HepG2 (cell line): ENCODE measurements around the gene RALY. TPM values are rescaled to one million over a fixed set of nuclear protein-coding genes. Genes with fewer than 3 reads are reported as not detected.

ENCODE experiments used
- ATAC-seq: fragments of 200-7000 bp; cut with Tn5 transposase; 3 replicates; pipeline ENCODE4 v1.9.1; 2020; ENCODE audit warnings: mild to moderate bottlenecking, moderate library complexity
- BruUV-seq: library from RNA; stranded (reverse); fragments of 400-500 nt; replicated peaks from 2 replicates; lab custom pipeline; 2021; lab: Mats Ljungman, UMichigan
- CTCF ChIA-PET: fragments of 300-600 bp; formaldehyde crosslinking; extraction: SDS; loops from one replicate; lab custom pipeline; 2021; ENCODE audit warnings: low total read pairs, inconsistent platforms, low intra/inter-chr PET ratio; lab: Yijun Ruan, JAX
- POLR2A ChIA-PET: fragments of 350-600 bp; sonication (Branson Sonifier 250); formaldehyde crosslinking; loops from one replicate; lab custom pipeline; 2020; ENCODE audit warnings: antibody characterized with exemption, inconsistent platforms; lab: Yijun Ruan, JAX
- DNase-seq: peaks from one replicate; pipeline ENCODE4 v3.0.0-alpha.2; 2015; ENCODE audit warnings: low spot score
- FAIRE-seq: peaks from 3 replicates; lab custom pipeline; 2011; peaks lifted over from hg19 to GRCh38; lab: Jason Lieb, UNC
- H2AFZ ChIP-seq: one replicate; pipeline ENCODE4 v1.6.1; 2011; ENCODE audit warnings: low read length, inconsistent platforms
- H3K27ac ChIP-seq: fragments of 300-600 bp; 3 replicates; pipeline ENCODE4 v1.8.0; 2011; ENCODE audit warnings: mixed run types, mild to moderate bottlenecking, mixed read lengths, low read length, inconsistent platforms; ENCODE audit not compliant: insufficient read depth; ENCODE audit errors: extremely low read length
- H3K27me3 ChIP-seq, 2 experiments: fragments of 200-600 bp in 1 of 2; 2 replicates in 1 of 2; 3 replicates in 1 of 2; pipeline versions ENCODE4 v1.6.0 to v1.8.0; 2011; ENCODE audit warnings: low read length in 2 of 2, mild to moderate bottlenecking in 2 of 2, moderate library complexity in 2 of 2, inconsistent platforms in 1 of 2; ENCODE audit not compliant: insufficient read depth in 2 of 2, control insufficient read depth in 1 of 2
- H3K36me3 ChIP-seq, 2 experiments: fragments of 200-600 bp in 1 of 2; replicated peaks in 1 of 2; 2 replicates in 1 of 2; 3 replicates in 1 of 2; pipeline versions ENCODE4 v1.5.1 to v1.8.0; 2011; ENCODE audit warnings: low read length in 2 of 2, inconsistent platforms in 1 of 2; ENCODE audit not compliant: insufficient read depth in 2 of 2, control insufficient read depth in 1 of 2
- H3K4me1 ChIP-seq: 2 replicates; pipeline ENCODE4 v1.5.1; 2012; ENCODE audit warnings: low read length, inconsistent platforms; ENCODE audit not compliant: insufficient read depth
- H3K4me2 ChIP-seq: 2 replicates; pipeline ENCODE4 v1.6.0; 2011; ENCODE audit warnings: low read depth, low read length, inconsistent platforms
- H3K4me3 ChIP-seq, 3 experiments: fragments of 200-600 bp in 1 of 3; sonication (generic), shearing (Covaris generic) in 1 of 3; replicated peaks in 1 of 3; 2 replicates each; pipeline ENCODE4 v1.5.1; 2011 to 2016; ENCODE audit warnings: low read length in 3 of 3, inconsistent platforms in 2 of 3, low read depth in 2 of 3, mild to moderate bottlenecking in 2 of 3, control low read depth in 1 of 3, mixed read lengths in 1 of 3; ENCODE audit not compliant: insufficient read depth in 1 of 3
- H3K79me2 ChIP-seq: one replicate; pipeline ENCODE4 v1.6.1; 2011; ENCODE audit warnings: low read length, inconsistent platforms; ENCODE audit not compliant: insufficient read depth
- H3K9ac ChIP-seq: 2 replicates; pipeline ENCODE4 v1.6.0; 2011; ENCODE audit warnings: mild to moderate bottlenecking, low read depth, low read length, inconsistent platforms; ENCODE audit not compliant: insufficient read depth
- H3K9me3 ChIP-seq: 2 replicates; pipeline ENCODE4 v1.5.1; 2012; ENCODE audit warnings: mild to moderate bottlenecking, low read length
- H4K20me1 ChIP-seq: 2 replicates; pipeline ENCODE4 v1.6.0; 2011; ENCODE audit warnings: inconsistent platforms, mild to moderate bottlenecking, low read length, moderate library complexity; ENCODE audit not compliant: insufficient read depth
- HNRNPH1 ChIP-seq: fragments of 200-400 bp; formaldehyde crosslinking; optimal IDR thresholded peaks from 2 replicates; pipeline ENCODE3; 2017; ENCODE audit warnings: mild to moderate bottlenecking, low read depth, low read length
- ISX ChIP-seq: sonication (generic); formaldehyde crosslinking; conservative IDR thresholded peaks from 2 replicates; pipeline ENCODE4 v1.5.0; 2020; ENCODE audit warnings: missing genetic modification reagents
- KLF15 ChIP-seq: sonication (generic); formaldehyde crosslinking; IDR thresholded peaks from 2 replicates; pipeline ENCODE4 v1.8.1; 2023; ENCODE audit warnings: borderline replicate concordance, mild to moderate bottlenecking, inconsistent platforms, missing genetic modification reagents, mixed read lengths
- MTA1 ChIP-seq: sonication (generic); formaldehyde crosslinking; IDR thresholded peaks from 2 replicates; pipeline ENCODE4 v1.4.0; 2020; ENCODE audit warnings: missing genetic modification reagents, mild to moderate bottlenecking, borderline replicate concordance
- RBM22 ChIP-seq: fragments of 200-400 bp; formaldehyde crosslinking; optimal IDR thresholded peaks from 2 replicates; pipeline ENCODE3; 2017; ENCODE audit warnings: mild to moderate bottlenecking, low read length, moderate library complexity
- SPEN ChIP-seq: sonication (generic); formaldehyde crosslinking; IDR thresholded peaks from 2 replicates; pipeline ENCODE4 v1.5.1; 2020; ENCODE audit warnings: low read depth, mild to moderate bottlenecking, missing genetic modification reagents
- TEAD3 ChIP-seq: optimal IDR thresholded peaks from 2 replicates; pipeline ENCODE3; 2016; ENCODE audit warnings: borderline replicate concordance
- ZNF124 ChIP-seq: sonication (generic); formaldehyde crosslinking; IDR thresholded peaks from 2 replicates; pipeline ENCODE4 v1.4.0; 2020; ENCODE audit warnings: missing genetic modification reagents
- ZNF33A ChIP-seq: sonication (generic); formaldehyde crosslinking; IDR thresholded peaks from 2 replicates; pipeline ENCODE4 v1.5.1; 2020; ENCODE audit warnings: missing genetic modification reagents, mild to moderate bottlenecking, moderate library complexity, borderline replicate concordance
- WGBS: methylation state at CpG from one replicate; pipeline ENCODE4 v1.1.6; 2017; ENCODE audit warnings: low lambda C conversion rate; 5-methylcytosine and 5-hydroxymethylcytosine counted together
- in situ Hi-C: cut with HindIII; loops from 2 replicates; pipeline ENCODE4 v1.10.0; 2017; ENCODE audit warnings: low pct_unique_long_range_greater_than_20kb; ENCODE audit not compliant: extremely low pct_ligation_motif_present
- intact Hi-C: fragments of 100-400 bp; cut with micrococcal nuclease; formaldehyde crosslinking; loops from one replicate; pipeline ENCODE4 v1.10.0; 2022; ENCODE audit not compliant: unreplicated experiment
- polyA plus RNA-seq, 8 experiments: library from polyadenylated mRNA; depleted of rRNA in 3 of 8; stranded (reverse) in 7 of 8; unstranded in 1 of 8; fragments of >200 nt; fragmentation: Illumina TruSeq in 4 of 8; extraction: Trizol in 4 of 8; gene quantifications; 2 replicates each; pipeline versions ENCODE4 v1.2.1 to v1.2.3, GENCODE V29; 2011 to 2016; ENCODE audit warnings: low read depth in 4 of 8, missing spikeins in 1 of 8, mixed read lengths in 1 of 8; ENCODE audit not compliant: insufficient read depth in 1 of 8
- total RNA-seq, 5 experiments: library from RNA; depleted of rRNA; stranded (reverse); fragments of >200 nt; fragmentation: Illumina TruSeq; extraction: Trizol; gene quantifications; 2 replicates each; pipeline ENCODE4 v1.2.3, GENCODE V29; 2016; ENCODE audit warnings: low read depth in 1 of 5

Gene RALY
- total and polyA plus RNA-seq, 2 of the 13 experiments (the other 11 are each of a cell fraction or from before 2014, with no cell fraction given), result 178 to 186 TPM

DNA sequence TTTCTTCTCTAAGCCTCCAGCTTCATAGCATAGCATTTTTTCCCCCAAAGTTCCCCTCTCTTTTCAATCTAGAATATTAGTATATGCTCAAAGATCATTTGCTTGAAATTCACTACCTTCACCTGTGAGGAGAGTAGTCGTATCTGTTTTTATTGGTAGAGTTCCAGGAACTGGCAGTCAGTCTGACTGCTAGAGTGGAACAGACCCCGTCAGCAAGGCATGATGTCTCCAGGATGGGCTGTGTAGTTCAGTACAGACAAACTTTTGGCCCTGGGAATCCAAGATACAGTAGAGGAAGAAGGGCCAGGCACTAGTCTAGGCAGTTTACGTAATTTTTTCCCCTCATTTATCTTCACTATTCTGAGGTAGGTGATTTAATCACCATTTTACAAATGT, 29.1 kb downstream of the RALY start:
- Histone ChIP-seq H4K20me1 (peaks cover 67% of the 10 kb centered on the region), H3K27ac (no peak overlapping the region), H3K9ac (no peak overlapping the region), H3K4me3 (no peak overlapping the region), H3K27me3 (no peaks in the 10 kb centered on the region), H3K4me2 (no peak overlapping the region), H3K4me1 (peaks cover 50% of the 10 kb centered on the region), H2AFZ (no peak overlapping the region), H3K36me3 (peaks cover 2 to 8% of the 10 kb centered on the region in 2 experiments; a peak in 3 of 5 replicates), H3K79me2 (peaks cover 93% of the 10 kb centered on the region), H3K9me3 (0 out of 2 replicates have a peak, but pooled peaks cover 4% of the 10 kb centered on the region)
- TF ChIP-seq KLF15 (CRISPR knock-in tag), result no peak
- TF ChIP-seq ZNF124 (CRISPR knock-in tag), result no peak
- TF ChIP-seq MTA1, result no peak
- no peak for TF ChIP-seq TEAD3 (CRISPR knock-in tag)
- TF ChIP-seq HNRNPH1, result no peak
- TF ChIP-seq SPEN (CRISPR knock-in tag), result no peak
- FAIRE-seq (no peak), DNase-seq (no peak), ATAC-seq (no peak)
- in situ Hi-C loops (loop anchor here (5.0 kb wide), 1 partner anchor 86 kb away; no protein-coding TSS in a partner anchor), intact Hi-C loops (loop anchor here (1.0 to 2.0 kb wide), 5 partner anchors 30 to 160 kb away; partner anchors contain the start of gene RALY)
- ChIA-PET CTCF (interaction anchor here (0.6 to 2.3 kb wide), 5 partner anchors 18 to 160 kb away, joined by 3 to 26 read pairs (median 6); no protein-coding TSS in a partner anchor), POLR2A (interaction anchor here (1.1 to 1.8 kb wide), 3 partner anchors 27 to 90 kb away, joined by 3 to 21 read pairs (median 4); partner anchors contain the start of gene RALY)
- BruUV-seq, result no TSS peak
- 97% methylated on average over 3 of the region's 3 CpGs for WGBS

DNA sequence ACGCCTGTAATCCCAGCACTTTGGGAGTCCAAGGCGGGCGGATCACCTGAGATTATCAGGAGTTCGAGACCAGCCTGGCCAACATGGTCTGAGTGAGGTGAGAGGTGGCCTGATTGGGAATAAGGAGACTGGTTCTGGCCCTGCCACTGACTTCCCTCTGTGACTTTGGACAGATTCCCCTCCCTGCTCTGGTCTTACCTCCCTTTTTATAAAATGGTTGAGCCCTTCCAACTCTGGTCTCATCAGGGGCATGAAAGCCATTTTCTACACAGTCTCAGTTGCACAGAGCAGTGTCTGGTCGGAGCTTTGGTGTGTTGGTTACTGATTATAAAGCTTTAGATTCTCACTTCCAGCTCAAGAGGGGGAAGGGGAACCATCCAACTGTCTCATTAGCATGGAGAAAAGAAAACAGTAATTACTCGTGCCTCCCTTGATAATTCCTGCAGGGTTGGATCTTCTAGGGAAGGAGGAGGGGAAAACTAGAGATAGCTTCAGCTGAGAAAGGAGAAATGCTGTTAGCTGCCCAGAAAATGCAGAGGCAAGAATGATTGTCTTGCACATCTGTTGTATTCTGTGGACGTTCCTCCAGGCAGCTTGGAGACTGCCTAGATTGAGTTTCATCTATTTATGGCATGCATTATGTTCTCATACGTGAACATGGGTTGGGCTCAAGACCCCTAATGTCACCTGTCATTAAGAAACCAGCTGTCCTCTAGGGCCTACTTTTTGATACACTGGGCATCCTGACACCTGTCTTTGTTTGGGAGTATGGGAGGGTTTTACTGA, 30.4 kb downstream of the RALY start:
- H3K27ac ChIP-seq, result no peak overlapping the region
- H3K9ac ChIP-seq, result no peak overlapping the region
- H2AFZ ChIP-seq, result no peak overlapping the region
- no peak overlapping the region for H3K4me3 ChIP-seq
- BruUV-seq, result no TSS peak
- FAIRE-seq (no peak), ATAC-seq (no peak), DNase-seq (no peak)
- intact Hi-C loops, result loop anchor here (2.0 kb wide), 2 partner anchors 31 to 77 kb away; partner anchors contain the start of gene RALY
- ChIA-PET POLR2A (interaction anchor here (0.9 to 5.2 kb wide), 3 partner anchors 20 to 88 kb away, joined by 3 to 33 read pairs (median 3); partner anchors contain the start of genes EIF2S2 and RALY), CTCF (no interaction called here)
- peaks cover 40% of the 10 kb centered on the region for H3K4me1 ChIP-seq
- H3K27me3 ChIP-seq, result no peaks in the 10 kb centered on the region
- peak overlapping the region; percentile 0; the same call in 1 of the 2 replicates for H3K4me2 ChIP-seq
- H3K36me3 ChIP-seq, result peaks cover 3 to 8% of the 10 kb centered on the region in 2 experiments; a peak in 3 of 5 replicates
- in situ Hi-C loops, result loop anchor here (5.0 kb wide), 1 partner anchor 87 kb away; no protein-coding TSS in a partner anchor
- peaks cover 91% of the 10 kb centered on the region for H3K79me2 ChIP-seq
- H3K9me3 ChIP-seq, result 0 out of 2 replicates have a peak, but pooled peaks cover 4% of the 10 kb centered on the region
- peak; percentile 90 for TF ChIP-seq RBM22
- TF ChIP-seq ZNF33A (CRISPR knock-in tag), result no peak
- TF ChIP-seq ISX (CRISPR knock-in tag), result no peak
- peaks cover 70% of the 10 kb centered on the region for H4K20me1 ChIP-seq
- WGBS, result 95% methylated on average over 8 of the region's 8 CpGs
